H1 (cell line): ENCODE measurements around the gene ISOC2. TPM values are rescaled to one million over a fixed set of nuclear protein-coding genes. Genes with fewer than 3 reads are reported as not detected.

Experiments used
- CTCF ChIA-PET: fragments of 300-600 bp; sonication (Branson Sonifier 250); formaldehyde crosslinking; loops from one replicate; lab custom pipeline; 2021; ENCODE audit not compliant: partially characterized antibody; lab: Charles Lee
- POLR2A ChIA-PET: fragments of 300-600 bp; sonication (Branson Sonifier 250); formaldehyde crosslinking; loops from one replicate; lab custom pipeline; 2021; ENCODE audit warnings: inconsistent platforms; ENCODE audit not compliant: partially characterized antibody; lab: Charles Lee
- DNase-seq, 2 experiments: peaks; one replicate each; pipeline versions ENCODE4 v3.0.0 to v3.0.0-alpha.2; 2010 to 2022; ENCODE audit warnings: low spot score in 2 of 2, low read depth in 1 of 2, mixed read lengths in 1 of 2
- FAIRE-seq: peaks from 2 replicates; lab custom pipeline; 2011; peaks lifted over from hg19 to GRCh38; lab: Jason Lieb, UNC
- H2AFZ ChIP-seq: 2 replicates; pipeline ENCODE4 v1.8.1; 2012; ENCODE audit warnings: low read length, inconsistent platforms
- H2AK5ac ChIP-seq: 2 replicates; pipeline ENCODE4 v1.6.1; 2013; ENCODE audit warnings: low read depth, low read length
- H2BK120ac ChIP-seq: replicated peaks from 2 replicates; pipeline ENCODE3; 2013; ENCODE audit warnings: low read depth, low read length, inconsistent platforms
- H2BK12ac ChIP-seq: 2 replicates; pipeline ENCODE4 v1.6.1; 2013; ENCODE audit warnings: low read depth, low read length
- H2BK15ac ChIP-seq: 2 replicates; pipeline ENCODE4 v1.6.1; 2013; ENCODE audit warnings: low read length
- H2BK20ac ChIP-seq: 2 replicates; pipeline ENCODE4 v1.6.1; 2013; ENCODE audit warnings: low read length
- H2BK5ac ChIP-seq: 2 replicates; pipeline ENCODE4 v1.6.1; 2013; ENCODE audit warnings: low read depth, low read length
- H3K14ac ChIP-seq: 2 replicates; pipeline ENCODE4 v1.6.1; 2013; ENCODE audit warnings: inconsistent platforms; ENCODE audit not compliant: insufficient read length
- H3K18ac ChIP-seq: 2 replicates; pipeline ENCODE4 v1.6.1; 2013; ENCODE audit warnings: low read length; ENCODE audit errors: extremely low read depth
- H3K23ac ChIP-seq: 2 replicates; pipeline ENCODE4 v1.6.1; 2013; ENCODE audit warnings: inconsistent platforms; ENCODE audit not compliant: insufficient read length
- H3K23me2 ChIP-seq: 2 replicates; pipeline ENCODE4 v1.6.1; 2013; ENCODE audit warnings: low read depth, low read length
- H3K27ac ChIP-seq: 2 replicates; pipeline ENCODE4 v1.6.1; 2011; ENCODE audit warnings: low read depth, low read length, inconsistent platforms
- H3K27me3 ChIP-seq, 4 experiments: replicated peaks in 1 of 4; 1 replicate in 1 of 4; 2 replicates in 3 of 4; pipeline versions ENCODE4 v1.6.1 to v1.8.1; 2011 to 2013; ENCODE audit warnings: low read length in 3 of 4, mild to moderate bottlenecking in 3 of 4, inconsistent platforms in 2 of 4, mixed read lengths in 2 of 4, moderate library complexity in 1 of 4; ENCODE audit not compliant: control insufficient read depth in 3 of 4, insufficient read depth in 3 of 4; ENCODE audit errors: extremely low read depth in 1 of 4
- H3K36me3 ChIP-seq, 4 experiments: 2 replicates each; pipeline versions ENCODE4 v1.6.1 to v1.8.1; 2011 to 2013; ENCODE audit warnings: mild to moderate bottlenecking in 4 of 4, low read length in 3 of 4, moderate library complexity in 2 of 4, control low read depth in 1 of 4, inconsistent platforms in 1 of 4; ENCODE audit not compliant: insufficient read depth in 4 of 4, control insufficient read depth in 2 of 4
- H3K4ac ChIP-seq: replicated peaks from 2 replicates; pipeline ENCODE3; 2013; ENCODE audit warnings: low read length, low read depth, mixed read lengths, inconsistent platforms; ENCODE audit not compliant: insufficient read length
- H3K4me1 ChIP-seq, 4 experiments: replicated peaks in 1 of 4; 1 replicate in 1 of 4; 2 replicates in 3 of 4; pipeline versions ENCODE4 v1.6.1 to v1.8.1; 2011 to 2013; ENCODE audit warnings: low read length in 3 of 4, inconsistent platforms in 2 of 4, mixed read lengths in 1 of 4; ENCODE audit not compliant: insufficient read depth in 4 of 4, control insufficient read depth in 3 of 4
- H3K4me2 ChIP-seq, 2 experiments: 2 replicates each; pipeline versions ENCODE4 v1.6.1 to v1.8.1; 2011 to 2013; ENCODE audit warnings: low read depth in 2 of 2, low read length in 2 of 2, control low read depth in 1 of 2, inconsistent platforms in 1 of 2, mild to moderate bottlenecking in 1 of 2; ENCODE audit not compliant: insufficient read depth in 1 of 2
- H3K4me3 ChIP-seq, 4 experiments: fragments of 200-600, 300-600 bp in 1 of 4; sonication (generic), shearing (Covaris generic), sonication (Bioruptor Twin) in 1 of 4; 2 replicates each; pipeline versions ENCODE4 v1.5.1 to v1.8.1; 2011 to 2016; ENCODE audit warnings: low read length in 4 of 4, low read depth in 3 of 4, control low read depth in 2 of 4, inconsistent platforms in 2 of 4, mild to moderate bottlenecking in 2 of 4, mixed read lengths in 1 of 4, moderate library complexity in 1 of 4; ENCODE audit not compliant: insufficient read depth in 2 of 4; ENCODE audit errors: extremely low read depth in 1 of 4
- H3K56ac ChIP-seq: replicated peaks from 2 replicates; pipeline ENCODE3; 2013; ENCODE audit warnings: low read depth, mild to moderate bottlenecking, mixed read lengths, low read length, inconsistent platforms; ENCODE audit not compliant: insufficient read length
- H3K79me1 ChIP-seq: 2 replicates; pipeline ENCODE4 v1.6.1; 2013; ENCODE audit warnings: low read depth, low read length, control low read depth
- H3K79me2 ChIP-seq, 2 experiments: 2 replicates each; pipeline versions ENCODE4 v1.6.1 to v1.8.1; 2012 to 2013; ENCODE audit warnings: low read length in 2 of 2, mild to moderate bottlenecking in 2 of 2, inconsistent platforms in 1 of 2; ENCODE audit not compliant: insufficient read depth in 2 of 2, control insufficient read depth in 1 of 2
- H3K9ac ChIP-seq, 4 experiments: replicated peaks in 1 of 4; 1 replicate in 1 of 4; 2 replicates in 3 of 4; pipeline versions ENCODE4 v1.6.1 to v1.8.1; 2011 to 2013; ENCODE audit warnings: low read depth in 3 of 4, low read length in 3 of 4, control low read depth in 2 of 4, mild to moderate bottlenecking in 2 of 4, moderate library complexity in 2 of 4, inconsistent platforms in 1 of 4; ENCODE audit errors: extremely low read depth in 1 of 4
- H3K9me3 ChIP-seq, 2 experiments: 2 replicates each; pipeline versions ENCODE4 v1.6.1 to v1.8.1; 2012 to 2013; ENCODE audit warnings: mild to moderate bottlenecking in 2 of 2, moderate library complexity in 2 of 2, control low read depth in 1 of 2, inconsistent platforms in 1 of 2, low read depth in 1 of 2, low read length in 1 of 2, mixed read lengths in 1 of 2; ENCODE audit not compliant: insufficient read depth in 2 of 2
- H4K20me1 ChIP-seq, 2 experiments: replicated peaks in 1 of 2; 2 replicates each; pipeline versions ENCODE3 to v1.8.1; 2011 to 2013; ENCODE audit warnings: inconsistent platforms in 2 of 2, low read length in 2 of 2, mild to moderate bottlenecking in 1 of 2; ENCODE audit not compliant: insufficient read depth in 2 of 2, control insufficient read depth in 1 of 2
- H4K5ac ChIP-seq: 2 replicates; pipeline ENCODE4 v1.6.1; 2013; ENCODE audit warnings: low read length, low read depth, mixed read lengths, inconsistent platforms; ENCODE audit not compliant: insufficient read length
- H4K8ac ChIP-seq: 2 replicates; pipeline ENCODE4 v1.8.0; 2013; ENCODE audit warnings: mild to moderate bottlenecking, moderate library complexity, low read length, inconsistent platforms; ENCODE audit not compliant: insufficient read depth; ENCODE audit errors: extremely low read depth
- H4K91ac ChIP-seq: replicated peaks from 2 replicates; pipeline ENCODE3; 2013; ENCODE audit warnings: low read length, mixed read lengths, inconsistent platforms; ENCODE audit not compliant: insufficient read length
- BCL11A ChIP-seq, 2 experiments: IDR thresholded peaks; one replicate each; pipeline ENCODE4 v1.6.1; 2011; ENCODE audit warnings: low read depth in 2 of 2, low read length in 2 of 2, mild to moderate bottlenecking in 2 of 2
- CHD2 ChIP-seq: IDR thresholded peaks from 2 replicates; pipeline ENCODE4 v1.6.1; 2012; ENCODE audit warnings: low read length, improper control_type of control experiment
- CTBP2 ChIP-seq: IDR thresholded peaks from 2 replicates; pipeline ENCODE4 v1.7.0; 2011; ENCODE audit warnings: borderline replicate concordance, mild to moderate bottlenecking, moderate library complexity, mixed read lengths, low read length; ENCODE audit not compliant: insufficient read depth, insufficient read length
- CTCF ChIP-seq, 3 experiments: IDR thresholded peaks; 1 replicate in 2 of 3; 2 replicates in 1 of 3; pipeline versions ENCODE4 v1.5.1 to v1.6.1; 2011; ENCODE audit warnings: low read length in 3 of 3, mild to moderate bottlenecking in 3 of 3, inconsistent platforms in 2 of 3, low read depth in 1 of 3, moderate library complexity in 1 of 3; ENCODE audit not compliant: insufficient read depth in 1 of 3; ENCODE audit errors: control extremely low read depth in 1 of 3
- KDM4A ChIP-seq: IDR thresholded peaks from one replicate; pipeline ENCODE4 v1.7.1; 2012; ENCODE audit warnings: low read depth, mild to moderate bottlenecking, moderate library complexity, low read length, inconsistent platforms; ENCODE audit not compliant: severe bottlenecking
- NRF1 ChIP-seq: IDR thresholded peaks from 2 replicates; pipeline ENCODE4 v1.6.1; 2011; ENCODE audit warnings: mild to moderate bottlenecking, low read depth, low read length, improper control_type of control experiment
- SUZ12 ChIP-seq: fragments of 200-600 bp; sonication (generic); IDR thresholded peaks from 2 replicates; pipeline ENCODE4 v1.6.1; 2012; ENCODE audit warnings: mild to moderate bottlenecking, inconsistent platforms, low read length, moderate library complexity, mixed read lengths
- WGBS, 2 experiments: shearing (Covaris generic) in 1 of 2; methylation state at CpG; one replicate each; pipeline versions ENCODE4 v1.1.6 to v1.1.7; 2013 to 2015; ENCODE audit warnings: low lambda C conversion rate in 2 of 2, mixed read lengths in 2 of 2, inconsistent platforms in 1 of 2, low coverage in 1 of 2, missing lambda C conversion rate in 1 of 2; ENCODE audit not compliant: insufficient replicate concordance in 2 of 2, insufficient coverage in 1 of 2, insufficient read length in 1 of 2; ENCODE audit errors: extremely low coverage in 1 of 2, missing lambda C conversion rate in 1 of 2; 5-methylcytosine and 5-hydroxymethylcytosine counted together
- polyA plus RNA-seq, 7 experiments: library from polyadenylated mRNA; depleted of rRNA in 3 of 7; stranded (reverse) in 5 of 7; unstranded in 2 of 7; fragments of >200 nt in 5 of 7; fragments of 200-250 nt in 2 of 7; gene quantifications; 1 replicate in 5 of 7; 2 replicates in 1 of 7; 4 replicates in 1 of 7; pipeline versions ENCODE4 v1.2.1 to v1.2.3, GENCODE V29; 2011 to 2013; ENCODE audit warnings: missing spikeins in 2 of 7, mixed read lengths in 2 of 7
- total RNA-seq: library from RNA; stranded (reverse); fragmentation: NEBNext Ultra II Directional; extraction: Animal tissue kit (Norgen Biotek cat#: 25700); gene quantifications from 2 replicates; pipeline ENCODE4 v1.2.1, GENCODE V29; 2021
- TF ChIP-seq, protein P1 (sequence below): IDR thresholded peaks from 2 replicates; pipeline ENCODE4 v1.6.1; 2012; ENCODE audit warnings: inconsistent platforms

ISOC2 gene
- total and polyA plus RNA-seq, 2 of the 8 experiments (the other 6 are each of a cell fraction or from before 2014, with no cell fraction given) = 96.9 to 152 TPM

DNA sequence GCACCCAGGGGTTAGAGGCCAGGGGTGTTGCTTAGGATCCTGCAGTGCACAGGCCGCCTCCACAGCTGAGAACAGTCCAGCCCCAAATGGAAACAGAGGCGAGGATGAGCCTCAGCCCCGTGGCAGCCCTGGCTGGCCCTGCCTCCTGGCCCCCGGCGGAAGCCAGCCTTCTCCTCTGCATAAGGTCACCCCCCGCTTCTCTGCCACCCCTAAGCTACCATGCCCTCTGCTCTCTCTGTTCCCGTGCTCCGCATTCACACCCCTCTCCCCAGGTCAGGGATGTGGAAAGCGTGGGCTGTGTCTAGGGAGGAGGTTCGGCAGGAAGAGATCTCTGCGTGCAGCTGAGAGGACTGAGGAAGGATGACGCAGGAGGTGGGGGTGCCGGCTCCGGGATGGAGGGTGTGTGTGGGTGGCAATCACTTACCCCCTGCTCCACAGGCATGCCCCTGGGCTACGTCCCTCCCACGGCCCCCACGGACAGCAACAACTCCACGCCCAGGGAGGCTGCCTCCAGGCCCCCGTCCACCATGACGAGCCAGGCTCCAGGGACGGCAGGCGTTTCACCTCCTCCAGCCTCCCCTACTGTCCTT lies 32.8 kb upstream of the ISOC2 start:
- no peak overlapping the region; the same call in 1 of the 2 replicates for H2BK15ac ChIP-seq
- no peak overlapping the region for H3K56ac ChIP-seq
- H2BK20ac ChIP-seq = no peak overlapping the region
- H3K79me1 ChIP-seq = no peaks in the 10 kb centered on the region
- no peaks in the 10 kb centered on the region; a peak in 3 of 7 replicates for H3K27me3 ChIP-seq
- H4K20me1 ChIP-seq = no peaks in the 10 kb centered on the region
- peak overlapping the region; percentile 59 for H3K4ac ChIP-seq
- H3K9me3 ChIP-seq = no peaks in the 10 kb centered on the region
- no peak overlapping the region for H2BK5ac ChIP-seq
- H3K79me2 ChIP-seq = no peaks in the 10 kb centered on the region
- H3K36me3 ChIP-seq = no peaks in the 10 kb centered on the region
- TF ChIP-seq NRF1 = no peak
- no peak for TF ChIP-seq CTCF (IDR thresholded peaks at IDR 0.05; ENCODE audit: control extremely low read depth in 1 of 3, insufficient read depth in 1 of 3, low read depth in 1 of 3, low read length in 3 of 3)
- TF ChIP-seq KDM4A = no peak
- no peak for TF ChIP-seq SUZ12
- TF ChIP-seq, protein P1, sequence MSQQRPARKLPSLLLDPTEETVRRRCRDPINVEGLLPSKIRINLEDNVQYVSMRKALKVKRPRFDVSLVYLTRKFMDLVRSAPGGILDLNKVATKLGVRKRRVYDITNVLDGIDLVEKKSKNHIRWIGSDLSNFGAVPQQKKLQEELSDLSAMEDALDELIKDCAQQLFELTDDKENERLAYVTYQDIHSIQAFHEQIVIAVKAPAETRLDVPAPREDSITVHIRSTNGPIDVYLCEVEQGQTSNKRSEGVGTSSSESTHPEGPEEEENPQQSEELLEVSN = no peak
- no peak for TF ChIP-seq CTBP2
- TF ChIP-seq CHD2 = no peak
- no peak for TF ChIP-seq BCL11A (IDR thresholded peaks at IDR 0.05; ENCODE audit: low read depth in 2 of 2, low read length in 2 of 2)
- TF ChIP-seq, all 59 proteins: peak for 0
- H3K23me2 ChIP-seq = no peaks in the 10 kb centered on the region; the same call in 1 of the 2 replicates
- no peak overlapping the region for H4K91ac ChIP-seq
- CTCF ChIA-PET = interaction anchor here (1.2 to 2.2 kb wide), 5 partner anchors 10 to 334 kb away, joined by 3 to 17 read pairs (median 5); no protein-coding TSS in a partner anchor
- H3K23ac ChIP-seq = no peak overlapping the region
- no peak overlapping the region; the same call in 1 of the 2 replicates for H3K18ac ChIP-seq
- no peak overlapping the region for H3K27ac ChIP-seq
- no peak overlapping the region for H3K4me2 ChIP-seq
- no peak overlapping the region for H3K14ac ChIP-seq
- H2BK12ac ChIP-seq = peak overlapping the region; percentile 33; the same call in 1 of the 2 replicates
- POLR2A ChIA-PET = interaction anchor here (0.7 to 3.9 kb wide), 7 partner anchors 9 to 155 kb away, joined by 3 to 27 read pairs (median 4); partner anchors contain the start of genes KMT5C, NAT14 and ZNF628
- FAIRE-seq (no peak), DNase-seq (no peak)
- H3K4me1 ChIP-seq = peaks cover 0 to 14% (median 8%) of the 10 kb centered on the region in 4 experiments; a peak in 6 of 7 replicates
- H2BK120ac ChIP-seq = no peak overlapping the region
- H3K9ac ChIP-seq = no peak overlapping the region
- no peak overlapping the region for H2AFZ ChIP-seq
- peak overlapping the region; percentile 19; the same call in 1 of the 2 replicates for H4K8ac ChIP-seq
- WGBS, 2 experiments = 78% methylated on average over 17 of the region's 22 CpGs; no CpG with 5 or more reads in 1 of the 2 experiments
- no peak overlapping the region for H2AK5ac ChIP-seq
- H3K4me3 ChIP-seq = no peak overlapping the region
- no peak overlapping the region for H4K5ac ChIP-seq
